Measurements from ENCODE around the gene KHK.

- TF ChIP-seq, protein P1, sequence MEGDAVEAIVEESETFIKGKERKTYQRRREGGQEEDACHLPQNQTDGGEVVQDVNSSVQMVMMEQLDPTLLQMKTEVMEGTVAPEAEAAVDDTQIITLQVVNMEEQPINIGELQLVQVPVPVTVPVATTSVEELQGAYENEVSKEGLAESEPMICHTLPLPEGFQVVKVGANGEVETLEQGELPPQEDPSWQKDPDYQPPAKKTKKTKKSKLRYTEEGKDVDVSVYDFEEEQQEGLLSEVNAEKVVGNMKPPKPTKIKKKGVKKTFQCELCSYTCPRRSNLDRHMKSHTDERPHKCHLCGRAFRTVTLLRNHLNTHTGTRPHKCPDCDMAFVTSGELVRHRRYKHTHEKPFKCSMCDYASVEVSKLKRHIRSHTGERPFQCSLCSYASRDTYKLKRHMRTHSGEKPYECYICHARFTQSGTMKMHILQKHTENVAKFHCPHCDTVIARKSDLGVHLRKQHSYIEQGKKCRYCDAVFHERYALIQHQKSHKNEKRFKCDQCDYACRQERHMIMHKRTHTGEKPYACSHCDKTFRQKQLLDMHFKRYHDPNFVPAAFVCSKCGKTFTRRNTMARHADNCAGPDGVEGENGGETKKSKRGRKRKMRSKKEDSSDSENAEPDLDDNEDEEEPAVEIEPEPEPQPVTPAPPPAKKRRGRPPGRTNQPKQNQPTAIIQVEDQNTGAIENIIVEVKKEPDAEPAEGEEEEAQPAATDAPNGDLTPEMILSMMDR (IDR thresholded peaks at IDR 0.05) = no peak
- TF ChIP-seq EP300 (IDR thresholded peaks at IDR 0.05; ENCODE audit: low read depth) = no peak
These were observed 34.5 kb upstream of the KHK start for GRCh38 chr2:27051902-27052645.
